BLaER1 (cell line): Measurements from ENCODE around the gene CCDC6.

ENCODE experiments used
- H3K27ac ChIP-seq: shearing (Covaris generic); formaldehyde crosslinking; 2 replicates; pipeline ENCODE4 v1.8.1; 2022
- H3K27me3 ChIP-seq: shearing (Covaris generic); formaldehyde crosslinking; 2 replicates; pipeline ENCODE4 v1.8.1; 2022
- H3K36me3 ChIP-seq: shearing (Covaris generic); formaldehyde crosslinking; 2 replicates; pipeline ENCODE4 v1.8.1; 2022
- H3K4me1 ChIP-seq: shearing (Covaris generic); formaldehyde crosslinking; 2 replicates; pipeline ENCODE4 v1.8.1; 2022
- H3K4me2 ChIP-seq: shearing (Covaris generic); formaldehyde crosslinking; 2 replicates; pipeline ENCODE4 v1.8.1; 2022
- H3K4me3 ChIP-seq: shearing (Covaris generic); formaldehyde crosslinking; 2 replicates; pipeline ENCODE4 v1.8.1; 2022
- H3K9ac ChIP-seq: shearing (Covaris generic); formaldehyde crosslinking; 2 replicates; pipeline ENCODE4 v1.8.1; 2022
- H3K9me3 ChIP-seq: shearing (Covaris generic); formaldehyde crosslinking; 2 replicates; pipeline ENCODE4 v1.8.1; 2022
- H4K20me1 ChIP-seq: shearing (Covaris generic); formaldehyde crosslinking; 2 replicates; pipeline ENCODE4 v1.8.1; 2022
- Cebpa-rat ChIP-seq: shearing (Covaris generic); IDR thresholded peaks from 2 replicates; pipeline ENCODE4 v1.8.1; 2022

Gene CCDC6

GRCh38 chr10:59823111-59823510 lies 83.2 kb downstream of the CCDC6 start:
- Histone ChIP-seq H3K4me2 (no peak overlapping the region), H3K9me3 (peaks cover 36% of the 10 kb centered on the region), H3K9ac (no peak overlapping the region), H3K4me3 (no peak overlapping the region), H4K20me1 (0 out of 2 replicates have a peak, but pooled peaks cover 5% of the 10 kb centered on the region), H3K27ac (no peak overlapping the region), H3K27me3 (no peaks in the 10 kb centered on the region), H3K36me3 (peaks cover 77% of the 10 kb centered on the region), H3K4me1 (no peaks in the 10 kb centered on the region; the same call in 1 of the 2 replicates)
- TF ChIP-seq Cebpa-rat: no peak

GRCh38 chr10:59820471-59820870 lies 85.9 kb downstream of the CCDC6 start:
- H3K4me2 ChIP-seq: no peak overlapping the region
- H3K4me1 ChIP-seq: no peaks in the 10 kb centered on the region; the same call in 1 of the 2 replicates
- no peak overlapping the region for H3K4me3 ChIP-seq
- H3K27me3 ChIP-seq: no peaks in the 10 kb centered on the region
- no peak for TF ChIP-seq Cebpa-rat
- 0 out of 2 replicates have a peak, but pooled peaks cover 5% of the 10 kb centered on the region for H4K20me1 ChIP-seq
- peaks cover 79% of the 10 kb centered on the region for H3K36me3 ChIP-seq
- H3K9ac ChIP-seq: no peak overlapping the region
- peaks cover 28% of the 10 kb centered on the region for H3K9me3 ChIP-seq
- no peak overlapping the region for H3K27ac ChIP-seq

- Histone ChIP-seq H3K4me1 (no peaks in the 10 kb centered on the region; the same call in 1 of the 2 replicates), H3K4me2 (no peak overlapping the region), H3K27ac (no peak overlapping the region), H3K9ac (no peak overlapping the region), H4K20me1 (peaks cover 9% of the 10 kb centered on the region), H3K36me3 (peaks cover 77% of the 10 kb centered on the region), H3K4me3 (no peak overlapping the region), H3K27me3 (no peaks in the 10 kb centered on the region), H3K9me3 (peaks cover 23% of the 10 kb centered on the region)
- no peak for TF ChIP-seq Cebpa-rat
Measured at GRCh38 chr10:59819683-59820082, 86.7 kb downstream of the CCDC6 start.

- Histone ChIP-seq H3K4me1 (no peaks in the 10 kb centered on the region; the same call in 1 of the 2 replicates), H3K9ac (no peak overlapping the region), H3K4me3 (no peak overlapping the region), H3K4me2 (no peak overlapping the region), H3K9me3 (peaks cover 19% of the 10 kb centered on the region), H3K27me3 (no peaks in the 10 kb centered on the region), H3K27ac (no peak overlapping the region), H4K20me1 (peaks cover 13% of the 10 kb centered on the region), H3K36me3 (peaks cover 77% of the 10 kb centered on the region)
- TF ChIP-seq Cebpa-rat: no peak
Measured at GRCh38 chr10:59819265-59819664, 87.1 kb downstream of the CCDC6 start.

GRCh38 chr10:59817773-59818172 lies 88.6 kb downstream of the CCDC6 start:
- Histone ChIP-seq H3K9me3 (peaks cover 4% of the 10 kb centered on the region; the same call in 1 of the 2 replicates), H3K4me3 (no peak overlapping the region), H3K4me1 (no peaks in the 10 kb centered on the region; the same call in 1 of the 2 replicates), H3K27ac (no peak overlapping the region), H3K36me3 (peaks cover 72% of the 10 kb centered on the region), H4K20me1 (peaks cover 9% of the 10 kb centered on the region), H3K4me2 (no peak overlapping the region), H3K9ac (no peak overlapping the region), H3K27me3 (no peaks in the 10 kb centered on the region)
- TF ChIP-seq Cebpa-rat: no peak

- TF ChIP-seq Cebpa-rat: no peak
- H3K4me3 ChIP-seq: no peak overlapping the region
- peaks cover 88% of the 10 kb centered on the region for H3K36me3 ChIP-seq
- H3K4me1 ChIP-seq: no peaks in the 10 kb centered on the region; the same call in 1 of the 2 replicates
- H3K27ac ChIP-seq: no peak overlapping the region
- H3K4me2 ChIP-seq: no peak overlapping the region
- H3K9me3 ChIP-seq: no peaks in the 10 kb centered on the region
- no peak overlapping the region for H3K9ac ChIP-seq
- peaks cover 12% of the 10 kb centered on the region for H4K20me1 ChIP-seq
- no peaks in the 10 kb centered on the region for H3K27me3 ChIP-seq
Measured at GRCh38 chr10:59814878-59815277, 91.5 kb downstream of the CCDC6 start.

GRCh38 chr10:59812519-59813122 lies 93.7 kb downstream of the CCDC6 start:
- H3K27me3 ChIP-seq: no peaks in the 10 kb centered on the region
- no peak overlapping the region for H3K4me2 ChIP-seq
- no peak overlapping the region for H3K4me3 ChIP-seq
- no peak overlapping the region for H3K27ac ChIP-seq
- H4K20me1 ChIP-seq: peaks cover 12% of the 10 kb centered on the region
- peaks cover 11% of the 10 kb centered on the region for H3K4me1 ChIP-seq
- no peak for TF ChIP-seq Cebpa-rat
- no peak overlapping the region for H3K9ac ChIP-seq
- no peaks in the 10 kb centered on the region for H3K9me3 ChIP-seq
- peaks cover 93% of the 10 kb centered on the region for H3K36me3 ChIP-seq

- H3K4me2 ChIP-seq: no peak overlapping the region
- H3K4me1 ChIP-seq: peaks cover 11% of the 10 kb centered on the region
- TF ChIP-seq Cebpa-rat: no peak
- no peak overlapping the region for H3K4me3 ChIP-seq
- peaks cover 8% of the 10 kb centered on the region for H4K20me1 ChIP-seq
- no peaks in the 10 kb centered on the region for H3K9me3 ChIP-seq
- no peak overlapping the region for H3K9ac ChIP-seq
- H3K36me3 ChIP-seq: peaks cover 95% of the 10 kb centered on the region
- no peak overlapping the region for H3K27ac ChIP-seq
- no peaks in the 10 kb centered on the region for H3K27me3 ChIP-seq
Measured at GRCh38 chr10:59809644-59809974, 96.7 kb downstream of the CCDC6 start.

- Histone ChIP-seq H3K27ac (no peak overlapping the region), H3K27me3 (no peaks in the 10 kb centered on the region), H3K4me3 (no peak overlapping the region), H3K4me2 (no peak overlapping the region), H3K36me3 (peaks cover 95% of the 10 kb centered on the region), H3K9ac (no peak overlapping the region), H4K20me1 (0 out of 2 replicates have a peak, but pooled peaks cover 4% of the 10 kb centered on the region), H3K4me1 (peaks cover 11% of the 10 kb centered on the region), H3K9me3 (no peaks in the 10 kb centered on the region)
- TF ChIP-seq Cebpa-rat: no peak
Measured at GRCh38 chr10:59808896-59809643, 97.3 kb downstream of the CCDC6 start.
